ENCODE results near the gene WNT7B.

- TF ChIP-seq YY1 (IDR thresholded peaks at IDR 0.05; ENCODE audit: insufficient read depth, insufficient read length) (no peak), SUZ12 (IDR thresholded peaks at IDR 0.05; ENCODE audit: extremely low read depth, insufficient read depth, insufficient read length) (no peak)
Measured at GRCh38 chr22:45980268-45980570, 3.3 kb upstream of the WNT7B start.

Data from NT2/D1 (cell line).